CD8-positive, alpha-beta memory T cell (primary cell): ENCODE results near the gene DPYD. TPM values are rescaled to one million over a fixed set of nuclear protein-coding genes. Genes with fewer than 3 reads are reported as not detected.

Experiments used
- CTCF ChIA-PET: fragments of 350-600 bp; sonication (Branson Sonifier 250); formaldehyde crosslinking; loops from one replicate; lab custom pipeline; 2021; ENCODE audit warnings: antibody characterized with exemption; lab: Charles Lee
- POLR2A ChIA-PET: fragments of 350-600 bp; sonication (Branson Sonifier 250); formaldehyde crosslinking; loops from one replicate; lab custom pipeline; 2021; ENCODE audit warnings: antibody characterized with exemption; lab: Charles Lee
- DNase-seq, 5 donors: peaks; one replicate each; pipeline versions ENCODE4 v3.0.0 to v3.0.0-alpha.2; 2020 to 2022; ENCODE audit warnings: mixed read lengths in 1 of 5
- H3K27ac ChIP-seq: one replicate; pipeline ENCODE4 v1.7.0; 2013; ENCODE audit warnings: low read depth, mild to moderate bottlenecking, low read length, moderate library complexity
- H3K27me3 ChIP-seq: 2 replicates; pipeline ENCODE4 v1.7.0; 2013; ENCODE audit warnings: low read length, mild to moderate bottlenecking; ENCODE audit not compliant: insufficient read depth, poor library complexity, severe bottlenecking
- H3K36me3 ChIP-seq: 2 replicates; pipeline ENCODE4 v1.7.0; 2013; ENCODE audit warnings: mild to moderate bottlenecking, low read length, moderate library complexity; ENCODE audit not compliant: insufficient read depth
- H3K4me1 ChIP-seq: 2 replicates; pipeline ENCODE4 v1.7.0; 2013; ENCODE audit warnings: mild to moderate bottlenecking, low read length, moderate library complexity; ENCODE audit not compliant: insufficient read depth
- H3K4me3 ChIP-seq: 2 replicates; pipeline ENCODE4 v1.7.0; 2013; ENCODE audit warnings: mild to moderate bottlenecking, low read length
- H3K9me3 ChIP-seq: 2 replicates; pipeline ENCODE4 v1.7.0; 2013; ENCODE audit warnings: mild to moderate bottlenecking, low read length
- H3K27ac Mint-ChIP-seq, 8 donors: one replicate each; pipeline ENCODE4 v1.8.0; 2020 to 2021; ENCODE audit warnings: mixed read lengths in 8 of 8, mild to moderate bottlenecking in 6 of 8, inconsistent platforms in 3 of 8, moderate library complexity in 3 of 8
- H3K27me3 Mint-ChIP-seq, 2 donors: one replicate each; pipeline ENCODE4 v1.8.0; 2020 to 2021; ENCODE audit warnings: mixed read lengths in 2 of 2, mild to moderate bottlenecking in 1 of 2, moderate library complexity in 1 of 2
- H3K36me3 Mint-ChIP-seq, 3 donors: one replicate each; pipeline ENCODE4 v1.8.0; 2020 to 2021; ENCODE audit warnings: mixed read lengths in 3 of 3, inconsistent platforms in 1 of 3, mild to moderate bottlenecking in 1 of 3
- H3K4me1 Mint-ChIP-seq, 3 donors: one replicate each; pipeline ENCODE4 v1.8.0; 2020 to 2021; ENCODE audit warnings: mixed read lengths in 3 of 3, inconsistent platforms in 1 of 3, mild to moderate bottlenecking in 1 of 3
- H3K4me3 Mint-ChIP-seq, 7 donors: one replicate each; pipeline ENCODE4 v1.8.0; 2020 to 2021; ENCODE audit warnings: mixed read lengths in 7 of 7, mild to moderate bottlenecking in 6 of 7, moderate library complexity in 4 of 7, inconsistent platforms in 2 of 7
- H3K9me3 Mint-ChIP-seq, 5 donors: one replicate each; pipeline ENCODE4 v1.8.0; 2020 to 2022; ENCODE audit warnings: mixed read lengths in 5 of 5, mild to moderate bottlenecking in 3 of 5, moderate library complexity in 2 of 5, inconsistent platforms in 1 of 5
- polyA plus RNA-seq: library from polyadenylated mRNA; unstranded; fragments of 300-500 nt; fragmentation: Illumina TruSeq; gene quantifications from one replicate; pipeline ENCODE4 v1.2.3, GENCODE V29; 2021
- total RNA-seq, 2 experiments: library from RNA; stranded (reverse); gene quantifications; one replicate each; pipeline ENCODE4 v1.2.3, GENCODE V29; 2021

Gene DPYD
- total and polyA plus RNA-seq, 3 experiments from 2014 or later: 9.6 to 43.9 (median 10.3) TPM

DNA sequence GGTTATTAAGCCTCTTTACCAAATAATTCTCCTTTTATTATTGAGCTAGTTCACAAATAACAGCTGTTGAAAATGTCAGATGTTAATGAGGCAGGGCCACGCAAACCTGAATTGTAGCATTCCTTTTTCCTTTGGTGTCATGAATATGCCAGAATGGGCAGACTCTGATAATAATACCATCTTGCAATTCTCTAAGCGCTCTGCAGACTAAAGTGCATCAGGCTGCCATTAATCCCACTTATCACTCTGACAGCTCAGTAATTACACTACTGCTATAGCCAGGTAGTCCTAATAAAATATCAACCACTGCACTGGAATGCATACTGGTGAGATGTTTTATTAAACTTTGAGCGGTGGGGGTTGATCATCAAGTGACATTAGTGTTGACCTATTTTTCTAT lies 177.7 kb downstream of the DPYD start:
- Histone ChIP-seq H3K36me3 (no peaks in the 10 kb centered on the region), H3K27me3 (no peaks in the 10 kb centered on the region), H3K9me3 (no peaks in the 10 kb centered on the region), H3K4me1 (no peaks in the 10 kb centered on the region), H3K27ac (no peak overlapping the region), H3K4me3 (no peak overlapping the region)
- H3K27ac Mint-ChIP-seq: no peak overlapping the region
- no peak overlapping the region for H3K4me3 Mint-ChIP-seq
- POLR2A ChIA-PET: no interaction called here
- DNase-seq: no peak
- H3K27me3 Mint-ChIP-seq: no peaks in the 10 kb centered on the region
- peaks cover 0 to 22% (median 12%) of the 10 kb centered on the region in 3 donors for H3K36me3 Mint-ChIP-seq
- CTCF ChIA-PET: no interaction called here
- H3K9me3 Mint-ChIP-seq: no peaks in the 10 kb centered on the region
- peaks cover 2 to 14% (median 12%) of the 10 kb centered on the region in 3 donors for H3K4me1 Mint-ChIP-seq

DNA sequence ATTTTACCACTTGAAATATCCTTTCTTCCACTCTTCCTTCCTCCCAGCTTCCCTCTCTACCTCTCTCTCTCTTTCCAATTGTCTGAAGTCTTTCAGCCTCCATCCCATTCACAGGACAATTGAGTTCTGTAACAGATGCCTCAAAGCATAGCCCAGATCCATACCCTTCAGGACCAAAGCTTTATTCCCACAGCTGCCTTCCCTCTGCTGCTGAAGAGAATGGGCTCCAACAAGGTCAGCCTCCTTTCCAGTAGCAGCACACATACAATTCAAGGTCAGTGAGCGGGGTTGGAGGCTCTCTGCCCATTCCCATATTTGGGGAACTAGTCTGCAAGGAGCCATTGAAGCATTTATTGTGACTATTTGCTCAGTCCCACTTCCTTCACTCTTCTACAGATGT lies 179.9 kb downstream of the DPYD start:
- DNase-seq: no peak
- no peaks in the 10 kb centered on the region for H3K9me3 ChIP-seq
- H3K4me3 ChIP-seq: no peak overlapping the region
- H3K36me3 ChIP-seq: no peaks in the 10 kb centered on the region
- Mint-ChIP-seq H3K9me3 (no peaks in the 10 kb centered on the region), H3K27me3 (no peaks in the 10 kb centered on the region), H3K4me3 (no peak overlapping the region), H3K4me1 (peaks cover 2 to 17% (median 14%) of the 10 kb centered on the region in 3 donors), H3K36me3 (peaks cover 0 to 27% (median 12%) of the 10 kb centered on the region in 3 donors), H3K27ac (peak overlapping the region in 3 of 8 donors; percentile 6 to 64 (median 32))
- ChIA-PET POLR2A (no interaction called here), CTCF (no interaction called here)
- no peak overlapping the region for H3K27ac ChIP-seq
- H3K27me3 ChIP-seq: no peaks in the 10 kb centered on the region
- no peaks in the 10 kb centered on the region for H3K4me1 ChIP-seq

DNA sequence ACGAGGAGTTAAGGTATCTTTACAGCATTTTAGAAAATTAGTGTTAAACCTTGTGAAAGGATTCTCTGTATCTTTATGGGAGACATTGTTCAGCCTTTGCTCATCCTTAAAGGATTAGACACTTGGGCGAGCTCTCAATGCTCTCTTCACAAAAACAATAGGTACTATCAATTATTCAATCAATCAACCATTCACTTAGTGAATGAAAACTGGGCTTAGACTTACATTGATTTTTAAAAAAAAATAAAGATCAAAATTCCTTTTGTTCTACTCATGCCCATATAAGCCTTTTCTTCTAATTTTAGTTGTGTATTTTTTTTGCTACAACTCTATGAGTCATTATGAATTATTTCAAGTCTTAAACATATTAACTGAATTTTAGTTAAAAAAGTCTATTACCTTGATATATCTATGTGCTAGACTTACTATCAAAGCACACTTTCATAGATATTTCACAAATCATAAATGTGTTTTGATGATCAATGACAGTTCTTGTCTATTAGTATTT lies 181.2 kb downstream of the DPYD start:
- H3K27ac ChIP-seq: no peak overlapping the region
- Mint-ChIP-seq H3K4me1 (peaks cover 2 to 16% (median 13%) of the 10 kb centered on the region in 3 donors), H3K27me3 (no peaks in the 10 kb centered on the region), H3K4me3 (no peak overlapping the region), H3K36me3 (peaks cover 0 to 28% (median 12%) of the 10 kb centered on the region in 3 donors), H3K9me3 (no peaks in the 10 kb centered on the region), H3K27ac (no peak overlapping the region)
- H3K4me1 ChIP-seq: no peaks in the 10 kb centered on the region
- no peaks in the 10 kb centered on the region for H3K27me3 ChIP-seq
- H3K9me3 ChIP-seq: no peaks in the 10 kb centered on the region
- no peak overlapping the region for H3K4me3 ChIP-seq
- DNase-seq: no peak
- H3K36me3 ChIP-seq: no peaks in the 10 kb centered on the region
- ChIA-PET POLR2A (no interaction called here), CTCF (no interaction called here)

DNA sequence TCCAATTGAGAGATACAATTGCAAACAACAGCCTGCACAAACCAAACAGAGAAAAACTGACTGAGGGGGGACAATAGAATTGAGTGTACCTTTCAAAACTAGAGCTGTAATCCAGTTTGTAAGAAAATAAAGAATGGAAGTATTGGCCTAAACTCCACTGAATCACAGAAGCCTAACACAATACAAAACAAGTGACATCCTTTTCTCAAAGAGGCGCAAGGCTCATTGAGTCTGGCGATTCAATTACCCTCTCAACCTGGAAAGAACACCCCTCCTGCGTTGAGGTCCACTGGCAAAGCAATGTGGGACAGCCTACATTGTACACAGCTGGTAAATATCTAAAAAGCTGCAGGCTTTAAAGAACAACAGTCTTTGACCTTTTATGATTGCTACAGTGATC lies 182.6 kb downstream of the DPYD start:
- Histone ChIP-seq H3K27me3 (no peaks in the 10 kb centered on the region), H3K4me1 (no peaks in the 10 kb centered on the region), H3K36me3 (no peaks in the 10 kb centered on the region), H3K9me3 (no peaks in the 10 kb centered on the region), H3K4me3 (no peak overlapping the region), H3K27ac (no peak overlapping the region)
- H3K4me1 Mint-ChIP-seq: peaks cover 2 to 16% (median 13%) of the 10 kb centered on the region in 3 donors
- CTCF ChIA-PET: no interaction called here
- H3K27ac Mint-ChIP-seq: peak overlapping the region in 1 of 8 donors; percentile 17
- H3K36me3 Mint-ChIP-seq: peaks cover 0 to 28% (median 12%) of the 10 kb centered on the region in 3 donors
- no peak overlapping the region for H3K4me3 Mint-ChIP-seq
- no peaks in the 10 kb centered on the region for H3K27me3 Mint-ChIP-seq
- POLR2A ChIA-PET: no interaction called here
- no peak for DNase-seq
- H3K9me3 Mint-ChIP-seq: no peaks in the 10 kb centered on the region

DNA sequence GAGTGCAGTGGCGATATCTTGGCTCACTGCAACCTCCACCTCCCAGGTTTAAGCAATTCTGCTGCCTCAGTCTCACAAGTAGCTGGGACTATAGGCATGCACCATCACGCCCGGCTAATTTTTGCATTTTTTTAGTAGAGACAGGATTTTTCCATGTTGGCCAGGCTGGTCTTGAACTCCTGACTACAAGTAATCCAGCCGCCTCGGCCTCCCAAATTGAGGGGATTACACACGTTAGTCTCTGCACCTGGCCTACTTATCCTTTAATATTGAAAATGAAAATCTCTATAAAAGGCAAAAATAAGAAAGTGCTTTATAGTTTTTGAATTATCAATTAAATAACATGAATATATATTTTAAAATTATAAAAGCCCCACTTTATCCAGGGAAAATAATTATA lies 190.6 kb downstream of the DPYD start:
- peaks cover 0 to 16% (median 9%) of the 10 kb centered on the region in 3 donors for H3K4me1 Mint-ChIP-seq
- Histone ChIP-seq H3K27me3 (no peaks in the 10 kb centered on the region), H3K36me3 (no peaks in the 10 kb centered on the region), H3K9me3 (no peaks in the 10 kb centered on the region), H3K4me1 (no peaks in the 10 kb centered on the region), H3K4me3 (no peak overlapping the region), H3K27ac (no peak overlapping the region)
- H3K4me3 Mint-ChIP-seq: no peak overlapping the region
- no peaks in the 10 kb centered on the region for H3K27me3 Mint-ChIP-seq
- CTCF ChIA-PET: no interaction called here
- no peaks in the 10 kb centered on the region for H3K9me3 Mint-ChIP-seq
- peaks cover 0 to 5% (median 1%) of the 10 kb centered on the region in 3 donors for H3K36me3 Mint-ChIP-seq
- no peak for DNase-seq
- POLR2A ChIA-PET: no interaction called here
- peak overlapping the region in 1 of 8 donors; percentile 40 for H3K27ac Mint-ChIP-seq

DNA sequence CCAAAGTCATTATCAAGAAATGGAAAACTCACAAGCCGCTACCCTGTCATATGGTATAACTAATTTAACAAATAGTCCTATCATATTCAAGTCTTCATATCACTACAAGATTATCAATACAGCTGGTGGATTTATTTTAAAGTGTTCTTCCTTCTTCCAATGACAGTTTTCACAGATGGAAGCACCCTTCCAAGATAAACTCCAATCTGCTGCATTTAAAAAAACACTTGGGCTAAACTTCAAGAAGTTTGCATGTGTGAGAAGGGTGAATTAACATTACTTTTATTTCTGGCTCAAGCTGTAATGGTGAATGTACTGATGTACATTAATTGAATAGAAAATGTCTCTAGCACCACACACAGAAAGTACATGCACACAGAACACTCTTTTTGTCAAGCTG lies 192.4 kb downstream of the DPYD start:
- H3K4me3 Mint-ChIP-seq: no peak overlapping the region
- POLR2A ChIA-PET: no interaction called here

DNA sequence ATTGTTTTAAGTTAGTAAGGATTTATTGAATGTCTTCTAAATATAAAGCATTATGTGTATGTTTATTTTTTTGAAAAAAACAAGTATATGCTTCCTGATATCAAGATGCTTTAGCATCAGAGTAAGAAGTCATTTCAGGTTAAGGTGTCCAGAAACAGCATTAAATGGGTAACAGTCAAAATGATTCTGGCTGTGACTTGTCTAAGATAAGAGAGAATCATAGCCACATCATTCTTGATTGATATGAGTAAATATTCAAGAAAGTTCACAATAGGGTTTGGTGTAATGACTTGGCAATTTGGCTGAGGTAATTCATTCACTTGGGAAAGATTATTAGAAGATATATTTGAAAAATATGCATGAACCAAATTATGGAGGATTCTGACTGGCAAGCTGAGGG lies 193.8 kb downstream of the DPYD start:
- ChIA-PET CTCF (no interaction called here), POLR2A (no interaction called here)
- H3K4me1 Mint-ChIP-seq: peaks cover 9 to 20% (median 11%) of the 10 kb centered on the region in 3 donors
- peak overlapping the region in 1 of 8 donors; percentile 20 for H3K27ac Mint-ChIP-seq
- peaks cover 3 to 20% (median 10%) of the 10 kb centered on the region in 3 donors for H3K36me3 Mint-ChIP-seq
- peaks cover 0 to 5% (median 0%) of the 10 kb centered on the region in 5 donors for H3K9me3 Mint-ChIP-seq
- no peak overlapping the region for H3K4me3 ChIP-seq
- no peaks in the 10 kb centered on the region for H3K27me3 ChIP-seq
- no peak overlapping the region for H3K27ac ChIP-seq
- no peaks in the 10 kb centered on the region for H3K4me1 ChIP-seq
- H3K27me3 Mint-ChIP-seq: no peaks in the 10 kb centered on the region
- H3K9me3 ChIP-seq: no peaks in the 10 kb centered on the region
- no peaks in the 10 kb centered on the region for H3K36me3 ChIP-seq
- DNase-seq: no peak
- no peak overlapping the region for H3K4me3 Mint-ChIP-seq

More for the DNA sequence above, 192.4 kb downstream of the DPYD start:
- Mint-ChIP-seq H3K27ac (no peak overlapping the region), H3K9me3 (peaks cover 0 to 5% (median 0%) of the 10 kb centered on the region in 5 donors), H3K27me3 (no peaks in the 10 kb centered on the region), H3K4me1 (peaks cover 9 to 17% (median 11%) of the 10 kb centered on the region in 3 donors), H3K36me3 (peaks cover 1 to 20% (median 6%) of the 10 kb centered on the region in 3 donors)
- CTCF ChIA-PET: no interaction called here
- no peaks in the 10 kb centered on the region for H3K9me3 ChIP-seq
- H3K4me1 ChIP-seq: no peaks in the 10 kb centered on the region
- DNase-seq: no peak
- no peak overlapping the region for H3K4me3 ChIP-seq
- no peak overlapping the region for H3K27ac ChIP-seq
- H3K36me3 ChIP-seq: no peaks in the 10 kb centered on the region
- no peaks in the 10 kb centered on the region for H3K27me3 ChIP-seq

DNA sequence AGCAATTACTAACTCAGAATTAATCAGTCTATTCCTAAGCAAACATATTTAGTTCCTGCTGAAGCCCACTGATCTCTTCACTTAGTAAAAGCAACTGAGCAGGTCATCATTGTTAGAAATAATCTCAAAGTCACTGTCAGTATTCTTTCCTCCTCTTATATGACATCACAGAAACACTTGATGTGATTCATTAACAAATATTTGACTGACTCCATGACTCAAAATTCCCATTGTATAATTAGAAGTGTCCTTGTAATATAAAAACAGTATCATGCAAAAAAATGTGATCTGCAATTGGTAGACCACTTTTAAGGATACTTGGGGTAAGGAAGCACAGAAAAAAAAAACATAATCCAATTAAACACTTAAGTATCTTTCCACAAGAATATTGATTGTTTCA lies 194.4 kb downstream of the DPYD start:
- DNase-seq: no peak
- no peaks in the 10 kb centered on the region for H3K36me3 ChIP-seq
- POLR2A ChIA-PET: no interaction called here
- Mint-ChIP-seq H3K27me3 (no peaks in the 10 kb centered on the region), H3K4me1 (peaks cover 9 to 20% (median 11%) of the 10 kb centered on the region in 3 donors), H3K4me3 (no peak overlapping the region), H3K36me3 (peaks cover 4 to 20% (median 12%) of the 10 kb centered on the region in 3 donors), H3K27ac (peak overlapping the region in 1 of 8 donors; percentile 26), H3K9me3 (peaks cover 0 to 5% (median 0%) of the 10 kb centered on the region in 5 donors)
- no peaks in the 10 kb centered on the region for H3K9me3 ChIP-seq
- H3K27ac ChIP-seq: no peak overlapping the region
- H3K4me1 ChIP-seq: no peaks in the 10 kb centered on the region
- CTCF ChIA-PET: no interaction called here
- H3K4me3 ChIP-seq: no peak overlapping the region
- H3K27me3 ChIP-seq: no peaks in the 10 kb centered on the region
